Fibroblast of the conjunctiva (primary cell): Measurements from ENCODE around the gene SORCS2.
A peak's percentile ranks its signal among the peaks of the same experiment; 100 is the strongest.
"Not testable (repeated sequence)": the region's sequence is repeated elsewhere in the genome, so short reads cannot be mapped to it uniquely, and the experiment has no call there.

Experiments used
- DNase-seq: peaks from one replicate; pipeline ENCODE4 v3.0.0-alpha.2; 2010; ENCODE audit warnings: low read depth

Gene SORCS2

GRCh38 chr4:7199771-7200441 is 7.6 kb downstream of the SORCS2 start:
- no peak for DNase-seq

- DNase-seq: no peak
Observed at GRCh38 chr4:7200801-7201200, 8.5 kb downstream of the SORCS2 start.

- no peak for DNase-seq
Observed at GRCh38 chr4:7201420-7202305, 9.3 kb downstream of the SORCS2 start.

GRCh38 chr4:7202411-7202810 is 10.1 kb downstream of the SORCS2 start:
- no peak for DNase-seq

- DNase-seq: no peak
Observed at GRCh38 chr4:7204656-7205387, 12.5 kb downstream of the SORCS2 start.

- DNase-seq: no peak
Observed at GRCh38 chr4:7206385-7206784, 14.0 kb downstream of the SORCS2 start.

- peak; percentile 61 for DNase-seq
Observed at GRCh38 chr4:7206911-7207567, 14.7 kb downstream of the SORCS2 start.

GRCh38 chr4:7207628-7208231 is 15.4 kb downstream of the SORCS2 start:
- DNase-seq: no peak

GRCh38 chr4:7208509-7209451 is 16.4 kb downstream of the SORCS2 start:
- DNase-seq: no peak

- no peak for DNase-seq
Observed at GRCh38 chr4:7209699-7210098, 17.4 kb downstream of the SORCS2 start.

- peak; percentile 45 for DNase-seq
Observed at GRCh38 chr4:7210824-7211223, 18.5 kb downstream of the SORCS2 start.

- DNase-seq: no peak
Observed at GRCh38 chr4:7212101-7212674, 19.9 kb downstream of the SORCS2 start.

GRCh38 chr4:7212921-7213320 is 20.6 kb downstream of the SORCS2 start:
- DNase-seq: no peak

GRCh38 chr4:7213807-7214206 is 21.5 kb downstream of the SORCS2 start:
- DNase-seq: no peak

GRCh38 chr4:7214359-7214758 is 22.0 kb downstream of the SORCS2 start:
- no peak for DNase-seq

- not testable (repeated sequence) for DNase-seq
Observed at GRCh38 chr4:7215187-7215586, 22.8 kb downstream of the SORCS2 start.

- DNase-seq: no peak
Observed at GRCh38 chr4:7217039-7217438, 24.7 kb downstream of the SORCS2 start.

- DNase-seq: no peak
Observed at GRCh38 chr4:7217474-7218321, 25.4 kb downstream of the SORCS2 start.

- no peak for DNase-seq
Observed at GRCh38 chr4:7218686-7219085, 26.3 kb downstream of the SORCS2 start.
